Anterior cingulate cortex (tissue), 58 donors: ENCODE data around the gene RPL10.

ENCODE experiments used
- DNase-seq, 58 donors: peaks; one replicate each; lab custom pipeline; 2025; lab: John Stamatoyannopoulos, UW

RPL10 gene

GRCh38 chrX:154441984-154442707, 44.0 kb downstream of the RPL10 start:
- no peak for DNase-seq

DNA sequence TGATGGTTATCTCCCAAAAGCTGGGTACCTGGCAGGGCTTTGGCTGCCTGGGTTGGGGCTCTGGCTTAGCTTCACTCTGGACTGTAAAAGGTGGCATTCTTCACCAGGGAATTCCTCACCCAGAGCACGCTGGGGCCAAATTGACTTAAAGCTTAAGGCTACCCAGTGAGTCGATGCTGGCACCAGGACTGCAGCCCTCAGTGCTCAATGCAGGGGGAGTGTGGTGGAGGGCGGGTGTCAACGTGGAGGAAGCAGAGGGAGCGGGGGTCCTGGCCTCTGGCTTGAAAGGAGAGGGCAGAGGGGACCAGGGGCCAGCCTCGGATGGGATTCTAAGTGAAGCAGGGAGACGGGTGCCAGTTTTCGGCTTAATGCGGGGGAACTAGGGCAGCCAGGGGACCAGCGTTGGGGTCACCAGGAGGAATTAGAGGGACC, 45.3 kb downstream of the RPL10 start:
- no peak for DNase-seq

- peak in 51 of 58 donors; percentile 6 to 80 (median 54) for DNase-seq
These were observed 46.0 kb downstream of the RPL10 start, which contains the start of gene FAM50A for GRCh38 chrX:154443992-154444754. Gene FAM50A, plus strand, starts transcription at chrX:154444141. Its CDS starts 95 bp downstream, at chrX:154444236.

- no peak for DNase-seq
These were observed 46.6 kb downstream of the RPL10 start for GRCh38 chrX:154444755-154445246.

DNA sequence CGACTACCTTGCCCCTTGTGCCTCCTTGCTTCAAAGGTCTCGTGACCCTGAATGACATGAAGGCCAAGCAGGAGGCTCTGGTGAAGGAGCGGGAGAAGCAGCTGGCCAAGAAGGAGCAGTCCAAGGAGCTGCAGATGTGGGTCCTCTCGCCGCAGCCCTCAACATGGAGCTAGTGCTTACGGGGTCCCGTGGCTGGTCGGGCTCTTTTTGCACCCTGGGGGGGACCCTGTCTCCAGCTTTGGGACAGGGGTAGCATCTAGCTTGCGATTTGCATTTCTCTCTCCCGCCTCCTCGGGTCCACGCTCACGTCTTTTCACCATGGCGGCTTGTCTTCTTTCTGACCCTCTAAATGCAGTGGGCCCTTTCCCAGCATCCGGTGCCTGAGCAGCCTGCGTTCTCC, 47.6 kb downstream of the RPL10 start:
- DNase-seq = no peak

- no peak for DNase-seq
These were observed 48.3 kb downstream of the RPL10 start for GRCh38 chrX:154446430-154446829.

DNA sequence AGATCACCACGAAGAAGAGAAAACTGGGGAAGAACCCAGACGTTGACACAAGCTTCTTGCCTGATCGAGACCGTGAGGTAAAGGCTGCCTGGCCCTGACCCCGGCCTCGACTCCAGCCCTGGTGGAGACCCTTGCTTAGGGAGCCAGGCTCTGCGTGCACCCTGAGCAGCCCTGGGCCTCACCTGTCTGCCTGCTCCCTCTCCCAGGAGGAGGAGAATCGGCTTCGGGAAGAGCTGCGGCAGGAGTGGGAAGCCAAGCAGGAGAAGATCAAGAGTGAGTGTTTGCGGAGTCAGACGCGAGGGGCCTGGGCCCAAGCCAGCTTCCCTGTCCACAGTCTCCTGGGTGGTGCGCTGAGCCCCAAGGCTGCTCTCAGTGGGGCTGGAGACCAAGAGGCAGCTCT, 50.3 kb downstream of the RPL10 start:
- DNase-seq = no peak

GRCh38 chrX:154449618-154450017, 51.4 kb downstream of the RPL10 start:
- DNase-seq = no peak

GRCh38 chrX:154450312-154450711, 52.1 kb downstream of the RPL10 start:
- DNase-seq = peak in 19 of 58 donors; percentile 1 to 49 (median 9)
